ENCODE measurements around the gene GPATCH2. TPM values are rescaled to one million over a fixed set of nuclear protein-coding genes. Genes with fewer than 3 reads are reported as not detected.
"Not testable (repeated sequence)": the region's sequence is repeated elsewhere in the genome, so short reads cannot be mapped to it uniquely, and the experiment has no call there.

Gene GPATCH2
- polyA plus RNA-seq, 1 of the 3 experiments (the other 2 are of a cell fraction) = 4.2 TPM

- TF ChIP-seq REST (IDR thresholded peaks at IDR 0.05; ENCODE audit: low read depth, low read length) (no peak), TAF1 (IDR thresholded peaks at IDR 0.05; ENCODE audit: borderline replicate concordance, low read depth, low read length) (no peak)
These were observed 241.0 kb downstream of the GPATCH2 start (continued) for GRCh38 chr1:217389895-217390294.

GRCh38 chr1:217388522-217389065, 242.3 kb downstream of the GPATCH2 start:
- H3K9ac ChIP-seq = no peak overlapping the region
- TF ChIP-seq FOXM1 (IDR thresholded peaks at IDR 0.05; ENCODE audit: low read depth) (no peak), ZBTB33 (IDR thresholded peaks at IDR 0.05; ENCODE audit: borderline replicate concordance, low read depth) (no peak), FOXJ3 (CRISPR knock-in tag; IDR thresholded peaks at IDR 0.05) (no peak), REST (IDR thresholded peaks at IDR 0.05; ENCODE audit: low read depth, low read length) (no peak), TCF12 (IDR thresholded peaks at IDR 0.05) (no peak), YY1 (IDR thresholded peaks at IDR 0.05; ENCODE audit: low read depth) (no peak), TAF1 (IDR thresholded peaks at IDR 0.05; ENCODE audit: borderline replicate concordance, low read depth, low read length) (no peak)
- no peak overlapping the region for H3K4me2 ChIP-seq
- no peaks in the 10 kb centered on the region for H3F3A ChIP-seq (replicated peaks; ENCODE audit: insufficient read depth)
- no peaks in the 10 kb centered on the region for H4K20me1 ChIP-seq (ENCODE audit: insufficient read depth)
- no peaks in the 10 kb centered on the region for H3K79me2 ChIP-seq (ENCODE audit: insufficient read depth)
- no peaks in the 10 kb centered on the region for H3K36me3 ChIP-seq (replicated peaks in 1 of 2; ENCODE audit: control insufficient read depth in 1 of 2, insufficient read depth in 2 of 2, low read length in 1 of 2)
- H3K4me3 ChIP-seq (ENCODE audit: low read depth in 2 of 2, low read length in 1 of 2) = no peak overlapping the region
- H3K27me3 ChIP-seq (ENCODE audit: insufficient read depth) = no peaks in the 10 kb centered on the region
- WGBS (ENCODE audit: low lambda C conversion rate) = 65% methylated on average over 9 of the region's 9 CpGs
- ChIA-PET POLR2A (no interaction called here), CTCF (interaction anchor here (0.8 to 1.2 kb wide), 2 partner anchors 16 to 1167 kb away, joined by 3 read pairs; no protein-coding TSS in a partner anchor)
- no peak overlapping the region for H3K27ac ChIP-seq (ENCODE audit: low read depth in 2 of 2, low read length in 1 of 2)
- no peaks in the 10 kb centered on the region for H3K4me1 ChIP-seq (ENCODE audit: control insufficient read depth in 1 of 2, insufficient read depth in 2 of 2, low read depth in 1 of 2, low read length in 1 of 2)
- H3K9me3 ChIP-seq = no peaks in the 10 kb centered on the region
- DNase-seq = no peak
- H3K9me2 ChIP-seq = no peaks in the 10 kb centered on the region
- H2AFZ ChIP-seq (ENCODE audit: low read depth) = no peak overlapping the region

GRCh38 chr1:217381773-217382172, 249.1 kb downstream of the GPATCH2 start:
- H4K20me1 ChIP-seq (ENCODE audit: insufficient read depth); H3K27me3 ChIP-seq (ENCODE audit: insufficient read depth); H3K9me2 ChIP-seq; DNase-seq; H3K9me3 ChIP-seq; H2AFZ ChIP-seq (ENCODE audit: low read depth); H3K27ac ChIP-seq (ENCODE audit: low read depth in 2 of 2, low read length in 1 of 2); H3K4me2 ChIP-seq; H3K4me3 ChIP-seq (ENCODE audit: low read depth in 2 of 2, low read length in 1 of 2); H3K9ac ChIP-seq; H3K4me1 ChIP-seq (ENCODE audit: control insufficient read depth in 1 of 2, insufficient read depth in 2 of 2, low read depth in 1 of 2, low read length in 1 of 2); POLR2A ChIA-PET; H3K36me3 ChIP-seq (replicated peaks in 1 of 2; ENCODE audit: control insufficient read depth in 1 of 2, insufficient read depth in 2 of 2, low read length in 1 of 2); H3K79me2 ChIP-seq (ENCODE audit: insufficient read depth); H3F3A ChIP-seq (replicated peaks; ENCODE audit: insufficient read depth): not testable (repeated sequence)
- CTCF ChIA-PET = interaction anchor here (0.7 kb wide), 1 partner anchor 49 kb away, joined by 3 read pairs; no protein-coding TSS in a partner anchor
- 24% methylated on average over 2 of the region's 2 CpGs for WGBS (ENCODE audit: low lambda C conversion rate)

- H3K9me3 ChIP-seq; H3F3A ChIP-seq (replicated peaks; ENCODE audit: insufficient read depth); H3K36me3 ChIP-seq (replicated peaks in 1 of 2; ENCODE audit: control insufficient read depth in 1 of 2, insufficient read depth in 2 of 2, low read length in 1 of 2); H3K4me2 ChIP-seq; H3K9me2 ChIP-seq; DNase-seq; H3K79me2 ChIP-seq (ENCODE audit: insufficient read depth); H4K20me1 ChIP-seq (ENCODE audit: insufficient read depth); H3K9ac ChIP-seq; H3K27ac ChIP-seq (ENCODE audit: low read depth in 2 of 2, low read length in 1 of 2); H3K4me1 ChIP-seq (ENCODE audit: control insufficient read depth in 1 of 2, insufficient read depth in 2 of 2, low read depth in 1 of 2, low read length in 1 of 2); H2AFZ ChIP-seq (ENCODE audit: low read depth); H3K27me3 ChIP-seq (ENCODE audit: insufficient read depth); POLR2A ChIA-PET; H3K4me3 ChIP-seq (ENCODE audit: low read depth in 2 of 2, low read length in 1 of 2): not testable (repeated sequence)
- CTCF ChIA-PET = interaction anchor here (1.5 kb wide), 1 partner anchor 12 kb away, joined by 3 read pairs; no protein-coding TSS in a partner anchor
- 47% methylated on average over 5 of the region's 5 CpGs for WGBS (ENCODE audit: low lambda C conversion rate)
These were observed 251.1 kb downstream of the GPATCH2 start for GRCh38 chr1:217379804-217380203.
